ENCODE results near the gene PRKAG2.

GRCh38 chr7:151507806-151508205, 369.1 kb downstream of the PRKAG2 start:
- no peak for TF ChIP-seq CTCF (IDR thresholded peaks at IDR 0.05; ENCODE audit: low read depth, low read length)
- TF ChIP-seq MAX (IDR thresholded peaks at IDR 0.05; ENCODE audit: low read depth, low read length) = no peak
- TF ChIP-seq POLR2A (IDR thresholded peaks at IDR 0.05; ENCODE audit: extremely low read depth, insufficient read length) = no peak

Measured in NB4 (cell line).